SU-DHL-6 (cell line): ENCODE measurements around the gene PARD6G.

Source experiments
- H2AFZ ChIP-seq: fragments of 200-600 bp; sonication (generic); 2 replicates; pipeline ENCODE4 v1.6.1; 2014; ENCODE audit warnings: low read depth, mild to moderate bottlenecking, moderate library complexity, mixed read lengths, antibody characterized with exemption, low read length; ENCODE audit not compliant: severe bottlenecking
- H3F3A ChIP-seq: fragments of 200-600 bp; shearing (Covaris generic); 2 replicates; pipeline ENCODE4 v1.6.0; 2016; ENCODE audit warnings: antibody characterized with exemption, mild to moderate bottlenecking; ENCODE audit not compliant: insufficient read depth
- H3K27ac ChIP-seq: fragments of 200-600 bp; sonication (generic); 2 replicates; pipeline ENCODE4 v1.5.1; 2016; ENCODE audit warnings: low read depth, mild to moderate bottlenecking, low read length, moderate library complexity, mixed read lengths
- H3K27me3 ChIP-seq: fragments of 200-600 bp; sonication (generic), shearing (Covaris generic); 2 replicates; pipeline ENCODE4 v1.6.0; 2014; ENCODE audit warnings: mild to moderate bottlenecking, low read length
- H3K36me3 ChIP-seq: fragments of 200-600 bp; sonication (generic); 2 replicates; pipeline ENCODE4 v1.6.1; 2014; ENCODE audit warnings: mild to moderate bottlenecking, low read length, mixed read lengths
- H3K4me2 ChIP-seq: fragments of 300-600, 200-600 bp; shearing (Covaris generic), sonication (generic); 2 replicates; pipeline ENCODE4 v1.6.0; 2014; ENCODE audit warnings: low read length, low read depth, mild to moderate bottlenecking; ENCODE audit not compliant: poor library complexity, severe bottlenecking
- H3K4me3 ChIP-seq: fragments of 200-600 bp; sonication (generic); 2 replicates; pipeline ENCODE4 v1.5.1; 2014; ENCODE audit warnings: antibody characterized with exemption, low read length, mild to moderate bottlenecking, mixed read lengths; ENCODE audit not compliant: insufficient read depth, poor library complexity, severe bottlenecking
- H3K79me2 ChIP-seq: fragments of 200-600 bp; sonication (generic); 2 replicates; pipeline ENCODE4 v1.6.1; 2014; ENCODE audit warnings: mild to moderate bottlenecking, low read length, moderate library complexity; ENCODE audit not compliant: insufficient read depth
- H3K9ac ChIP-seq: fragments of 200-600 bp; sonication (generic); 2 replicates; pipeline ENCODE4 v1.7.0; 2014; ENCODE audit warnings: mild to moderate bottlenecking, low read length
- H3K9me2 ChIP-seq: fragments of 200-600 bp; sonication (generic); replicated peaks from 2 replicates; pipeline ENCODE4 v1.6.1; 2014; ENCODE audit warnings: low read length; ENCODE audit not compliant: insufficient read depth
- H3K9me3 ChIP-seq: fragments of 200-600 bp; sonication (generic); 2 replicates; pipeline ENCODE4 v1.6.1; 2014; ENCODE audit warnings: low read length, mixed read lengths; ENCODE audit not compliant: insufficient read depth
- H4K20me1 ChIP-seq: fragments of 200-600 bp; sonication (generic); 2 replicates; pipeline ENCODE4 v1.6.1; 2014; ENCODE audit warnings: low read depth, mild to moderate bottlenecking, antibody characterized with exemption, low read length, moderate library complexity, mixed read lengths
- CTCF ChIP-seq: fragments of 200-600 bp; sonication (generic); IDR thresholded peaks from one replicate; pipeline ENCODE4 v1.5.1; 2017; ENCODE audit warnings: antibody characterized with exemption, mild to moderate bottlenecking, low read length, moderate library complexity; ENCODE audit not compliant: insufficient read depth, poor library complexity, severe bottlenecking
- EZH2phosphoT487 ChIP-seq: fragments of 200-600 bp; sonication (generic), shearing (Covaris generic); conservative IDR thresholded peaks from 2 replicates; pipeline ENCODE4 v1.6.1; 2018; ENCODE audit warnings: mild to moderate bottlenecking, antibody characterized with exemption, low read length, moderate library complexity, mixed read lengths

PARD6G gene

GRCh38 chr18:80246445-80247392, 595 bp downstream of the PARD6G start:
- Histone ChIP-seq H3K36me3 (no peaks in the 10 kb centered on the region), H3K9ac (no peak overlapping the region), H3K4me3 (no peak overlapping the region), H2AFZ (no peak overlapping the region), H4K20me1 (no peaks in the 10 kb centered on the region), H3K4me2 (no peak overlapping the region), H3F3A (no peaks in the 10 kb centered on the region), H3K9me2 (no peaks in the 10 kb centered on the region), H3K27ac (no peak overlapping the region), H3K9me3 (no peaks in the 10 kb centered on the region), H3K79me2 (no peaks in the 10 kb centered on the region), H3K27me3 (no peaks in the 10 kb centered on the region)
- TF ChIP-seq CTCF: no peak
- TF ChIP-seq EZH2phosphoT487: no peak

- H3K27ac ChIP-seq: no peak overlapping the region
- H3K27me3 ChIP-seq: no peaks in the 10 kb centered on the region
- no peaks in the 10 kb centered on the region for H3K9me3 ChIP-seq
- no peak overlapping the region for H3K4me3 ChIP-seq
- no peak overlapping the region for H3K9ac ChIP-seq
- H4K20me1 ChIP-seq: no peaks in the 10 kb centered on the region
- H3K4me2 ChIP-seq: no peak overlapping the region
- no peaks in the 10 kb centered on the region for H3F3A ChIP-seq
- H2AFZ ChIP-seq: no peak overlapping the region
- TF ChIP-seq EZH2phosphoT487 (no peak), CTCF (no peak)
- no peaks in the 10 kb centered on the region for H3K79me2 ChIP-seq
- H3K36me3 ChIP-seq: no peaks in the 10 kb centered on the region
- no peaks in the 10 kb centered on the region for H3K9me2 ChIP-seq
These were observed 1.4 kb downstream of the PARD6G start for GRCh38 chr18:80245781-80246444.

- H3K27ac ChIP-seq: no peak overlapping the region
- no peak overlapping the region for H3K4me2 ChIP-seq
- no peak overlapping the region for H2AFZ ChIP-seq
- H3K27me3 ChIP-seq: no peaks in the 10 kb centered on the region
- no peaks in the 10 kb centered on the region for H3K36me3 ChIP-seq
- TF ChIP-seq CTCF: no peak
- TF ChIP-seq EZH2phosphoT487: no peak
- H3K9me2 ChIP-seq: no peaks in the 10 kb centered on the region
- no peaks in the 10 kb centered on the region for H3K9me3 ChIP-seq
- no peak overlapping the region for H3K9ac ChIP-seq
- H4K20me1 ChIP-seq: no peaks in the 10 kb centered on the region
- H3K79me2 ChIP-seq: no peaks in the 10 kb centered on the region
- no peak overlapping the region for H3K4me3 ChIP-seq
- H3F3A ChIP-seq: no peaks in the 10 kb centered on the region
These were observed 2.2 kb downstream of the PARD6G start for GRCh38 chr18:80244956-80245730.
